ACHN (cell line): ENCODE data around the gene RASGRP1.
"Not testable (repeated sequence)": the region's sequence is repeated elsewhere in the genome, so short reads cannot be mapped to it uniquely, and the experiment has no call there.

ENCODE experiments used
- DNase-seq: peaks from one replicate; pipeline ENCODE4 v3.0.0-alpha.2; 2015
- in situ Hi-C: cut with HindIII; loops from 2 replicates; pipeline ENCODE4 v1.10.0; 2017; ENCODE audit warnings: low sequenced_read_pairs, low pct_ligation_motif_present, low pct_unique_long_range_greater_than_20kb

RASGRP1 gene

GRCh38 chr15:38564557-38565286 is at the start of gene RASGRP1:
TSS of gene RASGRP1 (minus strand) at chr15:38564814. CDS start at chr15:38564628, 186 bp downstream.
- in situ Hi-C loops, result no loop called here
- peak; percentile 61 for DNase-seq

GRCh38 chr15:38613085-38613484 is 48.5 kb upstream of the RASGRP1 start:
- in situ Hi-C loops, result no loop called here

DNA sequence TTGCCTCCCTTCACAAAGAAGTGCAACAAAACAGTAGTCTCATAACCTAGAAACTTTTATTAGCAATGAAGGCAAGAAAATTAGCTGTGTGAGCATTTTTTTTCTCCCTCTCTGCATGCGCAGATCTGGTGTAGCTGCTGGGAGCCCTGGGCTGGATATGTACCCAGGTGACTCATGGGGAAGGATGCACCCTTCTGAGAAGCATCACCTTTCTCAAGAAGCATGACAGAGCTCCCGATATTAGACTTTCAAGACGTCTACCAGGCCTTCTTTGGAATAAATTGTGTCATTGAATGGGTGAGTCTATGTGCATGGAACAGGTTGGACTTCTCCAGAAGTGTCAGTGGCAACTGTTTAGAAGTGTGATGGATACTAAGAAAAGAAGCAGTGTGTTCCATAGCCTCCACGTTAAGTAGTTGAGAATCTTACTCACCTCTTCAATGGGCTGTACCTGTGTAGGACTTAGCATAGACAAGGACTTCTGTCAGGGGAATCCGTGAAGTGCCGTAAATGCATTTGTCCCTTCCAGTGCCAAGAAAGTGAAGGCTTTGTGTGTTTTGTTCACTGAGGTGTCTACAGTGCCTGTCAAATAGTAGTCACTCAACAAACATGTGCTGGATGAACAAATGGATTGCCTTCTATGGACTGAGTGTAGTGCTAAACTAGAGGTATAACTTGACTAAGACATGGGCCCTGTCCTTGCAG is 47.7 kb upstream of the RASGRP1 start:
- in situ Hi-C loops, result no loop called here
- DNase-seq, result no peak

More at GRCh38 chr15:38613085-38613484, 48.5 kb upstream of the RASGRP1 start:
- DNase-seq, result no peak

DNA sequence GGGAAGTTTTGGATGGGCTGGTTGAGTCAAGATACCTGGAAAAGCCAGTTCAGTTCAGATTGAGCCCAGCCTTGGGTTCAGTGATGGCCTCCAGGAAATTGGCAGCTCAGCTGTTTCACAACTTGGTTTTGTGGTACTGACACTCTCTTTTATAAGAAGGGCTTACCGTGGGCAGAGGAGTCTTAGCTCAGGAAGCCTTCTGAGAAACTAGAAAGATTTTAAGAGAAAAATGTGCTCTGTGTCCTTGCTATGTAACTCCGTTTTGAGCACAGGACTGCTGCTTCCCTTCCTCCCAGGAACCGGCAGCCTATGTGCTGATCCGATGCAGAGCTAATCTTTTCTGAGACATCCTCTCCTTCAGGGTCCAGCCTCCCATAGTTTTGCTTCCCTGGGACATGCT is 46.6 kb upstream of the RASGRP1 start:
- DNase-seq, result no peak
- in situ Hi-C loops, result no loop called here

DNA sequence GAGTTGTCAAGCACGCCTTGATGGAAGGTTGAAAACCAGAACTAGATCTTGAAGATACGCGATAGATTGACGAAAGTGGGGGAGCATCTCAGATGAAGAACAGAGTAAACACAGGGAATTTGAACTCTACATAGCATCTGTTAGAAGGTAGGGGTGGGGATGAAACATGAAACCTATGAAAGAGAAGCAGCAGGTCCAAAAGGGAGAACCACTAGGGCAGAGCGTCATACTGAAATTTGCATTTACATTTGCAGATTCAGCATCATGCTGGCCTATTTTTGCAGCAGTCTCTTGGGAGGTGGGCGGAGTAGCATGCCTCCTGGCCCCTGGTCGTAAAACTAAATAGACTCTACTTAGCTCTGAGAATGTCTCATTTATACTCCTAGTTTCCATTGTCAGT is 46.1 kb upstream of the RASGRP1 start:
- in situ Hi-C loops, result no loop called here
- DNase-seq, result no peak

DNA sequence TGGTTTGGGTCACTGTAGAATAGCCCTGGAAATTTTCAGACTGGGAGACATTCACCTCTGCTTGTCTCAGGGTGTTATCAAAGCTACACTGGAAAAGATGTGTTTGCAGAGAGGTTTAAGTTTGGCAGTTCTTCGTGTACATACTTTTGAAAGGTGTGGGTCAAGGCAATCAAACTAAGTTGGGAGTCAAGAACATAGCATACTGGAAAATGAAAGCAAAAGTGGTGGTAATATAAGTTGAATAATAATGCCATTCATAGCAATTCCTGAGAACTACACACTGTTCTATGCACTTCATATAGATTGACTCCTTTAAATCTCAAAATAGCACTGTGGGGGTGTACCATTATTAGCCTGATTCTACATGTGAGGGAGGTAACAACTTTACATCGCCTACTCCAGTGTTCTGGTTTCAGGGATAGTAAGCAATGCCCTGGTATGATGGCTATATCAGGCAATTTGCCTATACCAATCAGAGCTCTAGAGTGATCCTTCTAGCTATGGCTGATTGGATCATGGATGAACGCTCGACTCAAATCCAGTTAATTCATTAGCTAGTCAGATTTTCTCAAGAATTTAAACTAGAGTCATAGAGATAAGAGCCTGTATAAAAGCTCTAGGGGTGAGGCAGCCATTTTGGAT is 44.6 kb upstream of the RASGRP1 start:
- in situ Hi-C loops, result no loop called here
- DNase-seq, result no peak

GRCh38 chr15:38608682-38609081 is 44.1 kb upstream of the RASGRP1 start:
- in situ Hi-C loops, result no loop called here
- no peak for DNase-seq

- DNase-seq, result no peak
- in situ Hi-C loops, result no loop called here
Observed at GRCh38 chr15:38605744-38606143, 41.1 kb upstream of the RASGRP1 start.

DNA sequence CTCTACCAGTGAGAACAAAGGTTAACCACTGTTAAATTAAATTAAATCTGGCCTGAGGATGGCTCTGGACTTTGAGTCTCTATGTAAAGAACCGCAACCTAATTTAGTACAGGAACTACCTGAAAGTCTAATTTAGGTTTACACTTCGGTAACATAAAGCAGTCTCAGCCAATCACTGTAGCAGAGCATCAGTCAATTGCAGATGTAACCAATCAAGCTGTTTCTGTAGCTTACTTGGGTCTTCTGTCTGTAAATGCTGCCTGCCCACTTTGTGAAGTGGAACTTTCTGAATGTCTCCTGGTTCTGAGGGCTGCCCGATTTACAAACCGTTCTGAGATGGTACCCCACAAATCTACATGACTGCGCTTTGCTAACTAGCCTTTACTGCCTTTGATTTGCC is 39.1 kb upstream of the RASGRP1 start:
- DNase-seq, result no peak
- in situ Hi-C loops, result no loop called here

- in situ Hi-C loops, result no loop called here
- no peak for DNase-seq
Observed at GRCh38 chr15:38602910-38603670, 38.5 kb upstream of the RASGRP1 start.

- no peak for DNase-seq
- in situ Hi-C loops, result no loop called here
Observed at GRCh38 chr15:38600236-38600635, 35.6 kb upstream of the RASGRP1 start.

GRCh38 chr15:38598749-38599148 is 34.1 kb upstream of the RASGRP1 start:
- no peak for DNase-seq
- in situ Hi-C loops, result no loop called here

DNA sequence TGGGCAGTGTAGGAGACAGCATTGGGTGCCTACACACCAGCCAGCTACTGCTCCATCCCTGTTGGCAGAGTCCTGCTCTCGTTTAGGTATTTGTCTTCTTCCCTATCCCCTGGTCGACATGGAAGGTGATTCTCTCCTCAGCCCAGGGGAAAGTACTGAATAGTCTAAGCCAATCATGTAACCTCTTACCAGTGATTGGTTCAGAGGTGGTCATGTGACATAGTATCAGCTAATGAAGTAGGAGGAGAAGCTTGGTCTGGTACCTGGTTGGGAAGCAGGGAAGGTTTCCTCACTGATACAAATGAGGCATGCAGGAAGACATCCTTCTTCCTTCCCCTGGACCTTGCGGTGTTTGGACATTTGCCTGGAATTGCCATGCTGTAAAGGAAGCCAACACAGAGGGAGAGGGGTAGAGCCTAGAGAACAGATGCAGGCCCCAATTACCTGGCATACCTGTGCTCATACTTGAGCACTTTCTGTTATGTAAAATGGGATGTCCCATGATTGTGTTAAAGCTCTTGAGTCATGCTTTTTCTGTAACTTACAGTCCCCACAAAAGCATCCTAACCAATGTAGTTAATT is 32.7 kb upstream of the RASGRP1 start:
- no peak for DNase-seq
- in situ Hi-C loops, result no loop called here

GRCh38 chr15:38593524-38593923 is 28.9 kb upstream of the RASGRP1 start:
- in situ Hi-C loops, result no loop called here
- DNase-seq, result no peak

GRCh38 chr15:38589502-38589901 is 24.9 kb upstream of the RASGRP1 start:
- DNase-seq, result peak; percentile 2
- in situ Hi-C loops, result no loop called here

- in situ Hi-C loops, result no loop called here
- no peak for DNase-seq
Observed at GRCh38 chr15:38588672-38589071, 24.1 kb upstream of the RASGRP1 start.

GRCh38 chr15:38587214-38587613 is 22.6 kb upstream of the RASGRP1 start:
- in situ Hi-C loops, result no loop called here
- DNase-seq, result no peak

DNA sequence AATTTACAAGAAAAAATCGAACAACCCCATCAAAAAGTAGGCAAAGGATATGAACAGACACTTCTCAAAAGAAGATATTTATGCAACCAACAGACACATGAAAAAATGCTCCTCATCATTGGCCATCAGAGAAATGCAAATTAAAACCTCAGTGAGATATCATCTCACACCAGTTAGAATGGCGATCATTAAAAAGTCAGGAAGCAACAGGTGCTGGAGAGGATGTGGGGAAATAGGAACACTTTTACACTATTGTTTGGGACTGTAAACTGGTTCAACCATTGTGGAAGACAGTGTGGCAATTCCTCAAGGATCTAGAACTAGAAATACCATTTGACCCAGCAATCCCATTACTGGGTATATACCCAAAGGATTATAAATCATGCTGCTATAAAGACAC is 21.4 kb upstream of the RASGRP1 start:
- DNase-seq, in situ Hi-C loops: not testable (repeated sequence)

DNA sequence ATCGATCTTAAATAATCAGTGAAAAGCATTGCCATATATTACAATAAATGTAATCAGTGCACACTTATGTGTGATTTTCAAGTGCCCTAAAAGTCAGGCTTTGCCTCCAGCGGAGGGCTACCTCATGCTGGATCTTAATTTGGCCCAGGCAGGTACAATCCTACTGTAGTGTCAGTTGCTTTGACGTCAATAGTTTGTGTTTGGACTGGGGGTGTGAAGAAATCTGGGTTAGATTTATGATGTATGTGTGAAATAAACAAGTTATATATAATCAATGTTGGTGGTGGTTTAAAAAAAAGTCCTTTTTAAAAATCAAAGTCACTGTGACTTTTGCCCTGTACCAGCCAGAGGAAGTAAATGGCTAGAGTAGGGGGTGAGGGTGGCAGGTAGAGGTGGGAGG is 14.0 kb upstream of the RASGRP1 start:
- in situ Hi-C loops, result no loop called here
- no peak for DNase-seq
